GM10847 (cell line): Measurements from ENCODE around the gene GP1BA.

Source experiments
- POLR2A ChIP-seq: IDR thresholded peaks from 2 replicates; pipeline ENCODE4 v1.6.1; 2011; ENCODE audit not compliant: insufficient read length; ENCODE audit errors: extremely low read depth

The GP1BA gene

DNA sequence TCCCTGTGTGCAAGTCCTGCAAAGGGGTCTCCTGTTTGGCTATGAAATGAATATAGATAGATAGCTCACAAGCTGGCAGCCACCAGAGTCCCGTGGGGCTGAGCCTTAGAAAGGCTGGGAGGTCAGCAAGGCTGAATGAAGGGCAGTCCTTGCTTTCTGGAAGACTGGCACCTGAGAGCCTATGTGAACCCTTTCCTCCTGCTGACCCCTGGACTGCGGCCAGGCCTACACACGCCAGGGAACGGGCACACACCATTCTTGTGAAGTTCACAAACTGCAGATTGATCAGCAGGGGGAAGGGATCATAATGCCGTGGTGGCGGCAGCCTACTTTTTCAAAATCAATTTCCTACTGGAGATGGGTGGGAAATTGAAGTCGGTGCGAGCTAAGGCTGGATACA, 33.7 kb upstream of the GP1BA start:
- no peak for TF ChIP-seq POLR2A

DNA sequence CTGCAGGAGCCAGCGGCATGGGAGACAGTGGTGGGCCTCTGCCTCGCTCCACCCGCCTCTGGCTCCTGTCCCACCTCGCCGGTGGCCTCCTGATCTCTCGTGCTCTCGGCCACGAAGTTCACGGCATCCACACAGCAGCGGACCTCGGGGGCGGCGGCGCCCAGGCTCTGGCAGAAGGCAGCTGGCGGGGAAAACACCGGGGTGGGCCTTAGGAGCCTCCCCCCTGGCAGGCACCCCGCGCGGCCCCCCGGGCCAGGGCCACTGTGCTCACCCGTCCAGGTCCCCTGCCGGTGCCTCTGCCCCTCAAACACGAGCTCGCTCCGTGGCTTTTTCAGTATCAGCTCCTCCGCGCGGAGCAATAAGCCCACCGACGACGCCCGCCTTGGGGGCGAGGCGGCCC, 33.1 kb upstream of the GP1BA start:
- TF ChIP-seq POLR2A = no peak

GRCh38 chr17:4899341-4900230, 32.5 kb upstream of the GP1BA start, which contains the start of gene C17orf107:
C17orf107 (plus strand) TSS chr17:4899536; CDS start chr17:4899763, 227 bp downstream.
- no peak for TF ChIP-seq POLR2A

DNA sequence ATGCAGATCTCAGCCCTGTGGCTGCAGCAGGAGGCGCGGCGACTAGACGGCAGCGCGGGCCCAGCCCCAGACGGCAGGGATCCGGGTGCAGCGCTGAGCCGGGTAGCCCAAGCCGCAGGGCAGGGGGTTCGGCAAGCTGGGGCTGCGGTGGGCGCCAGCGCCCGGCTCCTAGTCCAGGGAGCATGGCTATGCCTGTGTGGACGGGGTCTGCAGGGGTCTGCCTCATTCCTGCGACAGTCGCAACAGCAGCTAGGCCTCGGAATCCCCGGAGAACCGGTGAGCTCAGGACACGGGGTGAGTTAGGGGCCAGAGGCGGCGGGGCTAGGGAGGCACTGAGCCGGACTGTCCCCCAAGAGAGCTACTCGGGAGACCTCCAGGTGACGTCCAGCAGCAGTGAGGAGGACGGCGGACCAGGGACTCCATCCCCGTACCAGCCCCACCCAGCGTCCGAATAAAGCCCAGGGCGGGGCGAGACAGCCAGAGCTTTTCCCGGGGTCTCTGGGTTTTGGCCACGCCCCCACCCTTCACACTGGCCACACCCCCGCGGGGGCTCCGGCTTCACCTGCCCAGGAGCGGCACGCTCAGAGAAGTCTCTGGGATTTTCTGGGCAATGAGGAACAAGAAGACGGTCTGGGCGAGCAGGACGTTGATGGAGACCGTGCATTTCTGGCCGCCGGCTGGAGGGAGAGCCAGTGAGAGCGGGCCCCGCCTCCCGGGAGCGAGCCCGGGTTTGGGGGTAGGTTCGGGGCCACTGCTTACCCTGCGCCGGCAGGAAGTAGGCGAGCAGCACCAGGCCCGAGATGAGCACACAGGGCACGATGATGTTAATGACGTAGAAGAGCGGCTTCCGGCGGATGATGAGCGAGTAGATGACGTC, 31.6 kb upstream of the GP1BA start:
- TF ChIP-seq POLR2A = no peak

DNA sequence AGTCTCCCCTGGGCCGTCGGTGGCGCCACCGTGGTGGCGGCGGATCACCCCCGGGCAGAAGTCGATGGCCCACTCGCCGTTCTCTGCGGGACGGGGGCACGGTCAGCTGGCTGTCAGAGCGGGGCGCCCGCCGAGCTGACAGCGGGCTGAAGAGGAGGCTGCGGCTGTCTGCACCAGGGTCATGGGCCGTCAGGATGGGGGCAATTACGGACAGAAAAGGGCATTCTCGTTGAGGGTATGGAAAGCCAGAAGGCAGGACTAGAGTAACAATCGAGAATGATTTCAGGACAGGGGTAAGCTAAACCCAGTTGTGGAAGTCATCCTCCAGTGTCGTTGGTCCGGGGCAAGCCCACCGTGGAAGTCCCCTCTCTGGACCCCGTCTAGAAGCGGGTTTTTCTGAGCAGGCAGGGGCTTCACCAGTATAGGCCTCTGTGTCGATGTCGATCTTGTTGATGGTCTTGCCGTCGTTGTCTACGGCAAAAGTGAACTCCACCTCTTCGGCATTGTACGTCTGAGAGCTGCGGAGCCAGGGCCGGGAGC, 30.9 kb upstream of the GP1BA start:
- TF ChIP-seq POLR2A = no peak

DNA sequence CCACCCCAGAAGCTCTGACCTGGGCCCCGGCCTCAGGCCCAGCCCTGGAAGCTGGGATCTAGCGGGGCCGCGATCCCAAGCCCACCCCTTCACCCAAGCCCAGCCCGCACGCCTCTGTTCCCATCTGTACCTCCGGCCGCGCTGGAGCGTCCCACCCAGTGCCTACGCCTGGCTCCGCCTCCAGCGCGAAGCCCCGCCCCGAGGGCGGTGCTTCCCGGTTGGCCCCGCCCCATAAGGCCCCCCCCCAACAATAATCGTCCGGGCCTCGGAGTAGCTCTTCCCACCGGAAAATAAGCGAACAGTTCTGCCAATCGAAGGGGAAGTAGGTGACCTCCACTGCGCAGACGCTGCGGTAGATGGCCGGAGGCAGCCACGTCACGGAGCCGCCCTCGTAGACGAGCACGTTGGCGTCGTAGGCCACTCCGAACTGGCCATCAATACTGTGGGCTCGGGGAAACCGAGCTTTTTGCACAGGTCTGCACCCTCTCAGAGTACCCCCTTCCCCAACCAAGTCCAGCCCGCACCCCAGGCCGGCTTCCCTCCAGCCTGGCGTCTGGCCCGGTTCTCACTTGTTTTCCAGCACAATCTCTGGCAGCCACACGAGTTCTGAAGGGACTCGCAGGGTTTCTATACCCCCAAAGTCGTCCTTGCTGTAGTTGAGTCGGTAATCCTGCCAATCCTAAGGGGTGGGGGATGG, 30.3 kb upstream of the GP1BA start:
- TF ChIP-seq POLR2A = no peak

DNA sequence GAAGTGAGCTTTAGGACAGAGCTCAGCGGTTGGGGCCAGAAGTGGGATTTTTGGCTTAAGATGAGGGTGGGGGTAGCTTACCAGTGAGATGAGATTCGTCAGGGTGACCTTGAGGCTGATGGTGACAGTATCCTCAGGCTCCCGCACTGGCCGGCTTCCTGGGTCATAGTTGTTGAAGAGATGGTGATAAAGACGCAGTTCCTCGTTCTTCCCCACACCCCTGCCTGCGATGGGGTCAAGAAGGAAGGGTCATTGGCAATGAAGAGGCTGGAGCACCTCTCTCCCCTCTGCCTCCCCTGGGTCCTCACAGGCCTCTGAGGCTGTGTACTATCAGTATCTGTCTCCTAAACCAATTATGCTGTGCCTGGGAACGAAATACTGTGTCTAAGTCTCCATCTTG, 29.5 kb upstream of the GP1BA start:
- TF ChIP-seq POLR2A = no peak

DNA sequence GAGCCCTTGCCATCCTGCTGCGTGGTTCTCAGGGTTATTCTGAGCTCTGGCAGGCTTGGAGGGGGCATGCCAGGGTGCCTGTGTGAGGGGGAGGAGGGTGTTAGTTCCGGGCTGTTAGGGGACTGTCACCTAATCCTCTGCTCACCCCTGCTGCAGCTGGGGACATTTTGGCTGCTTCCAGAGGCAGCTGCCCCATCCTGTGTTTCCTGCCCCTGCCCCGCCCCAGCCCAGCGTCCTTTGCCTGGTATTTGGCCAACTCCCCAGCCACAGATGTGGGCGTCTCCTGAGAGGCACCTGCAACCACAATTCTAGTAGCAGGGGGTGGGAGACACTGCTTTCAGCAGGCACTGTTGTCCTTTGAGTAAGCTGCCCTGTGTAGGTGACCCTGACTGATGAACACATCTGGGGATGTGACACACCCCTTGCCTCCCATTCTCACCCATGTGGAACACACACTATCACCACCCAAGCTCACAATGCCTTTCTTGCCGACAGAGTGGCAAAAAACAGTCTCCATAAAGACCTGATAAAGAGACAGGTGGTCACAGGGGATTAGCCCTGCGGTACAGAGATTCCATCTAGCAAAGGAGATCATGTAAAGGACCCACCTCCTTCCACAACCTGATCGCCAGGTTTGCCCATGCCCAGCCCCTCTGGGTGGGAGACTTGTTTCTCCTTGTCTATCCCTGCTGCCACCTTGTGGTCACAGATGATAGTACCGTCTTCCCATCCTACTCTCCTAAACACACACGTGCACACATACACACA, 28.8 kb upstream of the GP1BA start, which contains the start of gene CHRNE:
Gene CHRNE, minus strand, starts transcription at position 48 of the 768 bp plus-strand sequence. Its CDS starts 35 bp downstream, at position 13.
- TF ChIP-seq POLR2A = no peak

DNA sequence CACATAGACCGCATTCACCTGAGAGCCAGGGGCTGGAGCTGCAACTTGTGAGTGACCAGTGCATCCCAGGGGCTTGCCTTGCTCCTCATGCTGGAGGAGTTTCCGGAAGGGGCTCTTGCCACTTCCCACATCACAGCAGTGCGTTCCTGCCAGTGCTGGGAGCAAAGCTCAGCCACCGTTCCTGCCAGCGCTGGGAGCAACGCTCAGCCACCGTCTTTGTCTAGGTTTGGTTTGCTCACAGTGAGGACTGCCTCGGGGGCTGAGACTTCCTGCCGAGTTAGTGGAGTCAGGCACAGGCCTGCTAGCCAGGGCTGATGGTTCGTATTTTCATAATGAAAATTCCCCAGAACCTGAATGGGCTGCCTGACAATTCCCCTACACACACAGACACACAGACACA, 23.8 kb upstream of the GP1BA start:
- TF ChIP-seq POLR2A = no peak

GRCh38 chr17:4908711-4909496, 23.2 kb upstream of the GP1BA start:
- TF ChIP-seq POLR2A = no peak

GRCh38 chr17:4913994-4914393, 18.1 kb upstream of the GP1BA start:
- no peak for TF ChIP-seq POLR2A

- TF ChIP-seq POLR2A = no peak
Observed at GRCh38 chr17:4919511-4920047, 12.5 kb upstream of the GP1BA start.

- TF ChIP-seq POLR2A = no peak
Observed at GRCh38 chr17:4920351-4921048, 11.6 kb upstream of the GP1BA start.
